Glutamatergic neuron (in vitro differentiated cells): ENCODE data around the gene NXNL2. TPM values are rescaled to one million over a fixed set of nuclear protein-coding genes. Genes with fewer than 3 reads are reported as not detected.

Experiments
- DNase-seq: peaks from one replicate; pipeline ENCODE4 v3.0.0; 2022
- H3K27ac Mint-ChIP-seq: one replicate; pipeline ENCODE4 v1.8.0; 2020; ENCODE audit warnings: mild to moderate bottlenecking, mixed read lengths, inconsistent platforms; ENCODE audit not compliant: unreplicated experiment
- H3K27me3 Mint-ChIP-seq: one replicate; pipeline ENCODE4 v1.8.0; 2020; ENCODE audit warnings: mild to moderate bottlenecking, moderate library complexity, mixed read lengths, inconsistent platforms; ENCODE audit not compliant: unreplicated experiment
- H3K36me3 Mint-ChIP-seq: one replicate; pipeline ENCODE4 v1.8.0; 2020; ENCODE audit warnings: mild to moderate bottlenecking, mixed read lengths, inconsistent platforms; ENCODE audit not compliant: unreplicated experiment
- H3K4me1 Mint-ChIP-seq: one replicate; pipeline ENCODE4 v1.8.0; 2020; ENCODE audit warnings: mild to moderate bottlenecking, low read depth, mixed read lengths, inconsistent platforms; ENCODE audit not compliant: unreplicated experiment
- H3K4me3 Mint-ChIP-seq: one replicate; pipeline ENCODE4 v1.8.0; 2020; ENCODE audit warnings: mild to moderate bottlenecking, mixed read lengths, inconsistent platforms; ENCODE audit not compliant: unreplicated experiment
- H3K9me3 Mint-ChIP-seq: one replicate; pipeline ENCODE4 v1.8.0; 2020; ENCODE audit warnings: mild to moderate bottlenecking, moderate library complexity, mixed read lengths, inconsistent platforms; ENCODE audit not compliant: unreplicated experiment
- CTCF ChIP-seq: fragments of 200-600 bp; sonication (generic); IDR thresholded peaks from one replicate; pipeline ENCODE4 v1.5.0; 2021; ENCODE audit not compliant: partially characterized antibody, unreplicated experiment
- total RNA-seq: library from RNA; stranded (reverse); fragmentation: NEBNext Ultra II Directional; extraction: Animal tissue kit (Norgen Biotek cat#: 25700); gene quantifications from one replicate; pipeline ENCODE4 v1.2.1, GENCODE V29; 2021; ENCODE audit not compliant: unreplicated experiment

NXNL2 gene
- total RNA-seq, 1 donor from 2014 or later = not detected

- H3K4me3 Mint-ChIP-seq = peak overlapping the region; percentile 25
- peaks cover 4% of the 10 kb centered on the region for H3K9me3 Mint-ChIP-seq
- H3K4me1 Mint-ChIP-seq = peaks cover 9% of the 10 kb centered on the region
- peaks cover 14% of the 10 kb centered on the region for H3K27me3 Mint-ChIP-seq
- H3K27ac Mint-ChIP-seq = no peak overlapping the region
- DNase-seq = no peak
- no peaks in the 10 kb centered on the region for H3K36me3 Mint-ChIP-seq
- no peak for TF ChIP-seq CTCF
Measured at GRCh38 chr9:88536951-88537760, 2.2 kb downstream of the NXNL2 start.

DNA sequence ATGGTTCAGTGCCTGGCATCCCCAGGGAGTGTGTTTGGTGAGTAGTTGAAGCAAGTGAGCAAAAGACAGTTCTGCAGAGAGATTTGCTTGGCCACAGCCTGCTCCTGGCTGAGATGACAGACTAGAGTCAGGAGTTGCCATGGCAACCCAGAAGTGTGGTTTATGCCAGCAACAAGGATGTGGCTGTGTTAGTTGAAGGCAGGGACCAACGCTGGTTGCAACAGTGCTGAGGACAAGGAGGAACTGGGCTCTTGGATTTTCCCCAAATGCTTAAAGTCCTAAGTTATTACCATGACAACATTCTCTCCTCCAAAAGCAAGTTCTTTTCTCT is 2.7 kb downstream of the NXNL2 start:
- Mint-ChIP-seq H3K4me1 (peaks cover 6% of the 10 kb centered on the region), H3K4me3 (peak overlapping the region; percentile 25)

DNA sequence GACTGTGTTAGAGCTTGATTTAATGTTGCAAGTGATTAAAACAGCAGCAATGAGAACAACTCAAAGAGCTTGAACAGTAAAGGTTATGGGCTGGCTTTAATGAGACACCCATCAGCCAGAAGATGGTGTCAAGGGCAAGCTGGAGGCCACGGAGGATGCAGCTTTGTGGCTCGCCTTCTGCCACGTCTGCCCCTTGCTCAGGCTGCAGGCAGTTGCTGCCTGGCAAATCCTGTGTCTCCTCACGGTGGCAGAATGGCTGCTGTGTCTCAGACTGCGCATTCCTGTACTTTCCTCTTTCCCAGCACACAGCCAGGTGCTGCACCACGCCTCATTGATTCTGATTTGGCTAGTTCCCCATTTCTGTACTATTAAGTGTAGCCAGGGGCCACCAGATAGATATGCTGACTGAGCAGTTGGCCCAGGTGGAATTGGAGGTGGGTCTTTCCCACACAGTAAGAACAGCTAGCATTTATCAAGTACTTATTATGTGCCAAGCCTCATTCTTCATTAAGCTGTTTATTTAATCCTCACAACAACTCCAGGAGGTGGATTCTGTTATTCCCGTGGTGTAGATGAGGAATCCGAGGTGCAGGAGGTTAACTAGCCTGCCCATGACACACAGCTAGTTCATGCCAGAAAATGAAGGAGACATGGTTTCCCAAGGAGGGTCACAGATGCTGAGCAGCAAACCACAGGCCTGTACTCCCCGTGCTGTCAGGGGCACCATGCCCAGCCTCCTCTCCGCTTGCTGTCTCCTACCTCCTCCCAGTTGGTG is 3.5 kb downstream of the NXNL2 start:
- no peaks in the 10 kb centered on the region for H3K36me3 Mint-ChIP-seq
- TF ChIP-seq CTCF = no peak
- no peak overlapping the region for H3K4me3 Mint-ChIP-seq
- peaks cover 4% of the 10 kb centered on the region for H3K9me3 Mint-ChIP-seq
- H3K27me3 Mint-ChIP-seq = peaks cover 10% of the 10 kb centered on the region
- no peak for DNase-seq
- H3K27ac Mint-ChIP-seq = no peak overlapping the region
- peaks cover 4% of the 10 kb centered on the region for H3K4me1 Mint-ChIP-seq

More for the DNA sequence above, 2.7 kb downstream of the NXNL2 start:
- no peak for TF ChIP-seq CTCF
- DNase-seq = peak; percentile 33
- Mint-ChIP-seq H3K36me3 (no peaks in the 10 kb centered on the region), H3K27me3 (peaks cover 14% of the 10 kb centered on the region), H3K9me3 (peaks cover 4% of the 10 kb centered on the region), H3K27ac (no peak overlapping the region)

- H3K36me3 Mint-ChIP-seq = no peaks in the 10 kb centered on the region
- peaks cover 3% of the 10 kb centered on the region for H3K9me3 Mint-ChIP-seq
- TF ChIP-seq CTCF = no peak
- H3K27ac Mint-ChIP-seq = no peak overlapping the region
- H3K4me1 Mint-ChIP-seq = peaks cover 4% of the 10 kb centered on the region
- H3K4me3 Mint-ChIP-seq = no peak overlapping the region
- peaks cover 7% of the 10 kb centered on the region for H3K27me3 Mint-ChIP-seq
- DNase-seq = no peak
Measured at GRCh38 chr9:88539246-88539645, 4.3 kb downstream of the NXNL2 start.
